Keratinocyte (primary cell): ENCODE results near the gene PRKCH. TPM values are rescaled to one million over a fixed set of nuclear protein-coding genes. Genes with fewer than 3 reads are reported as not detected.

Experiments
- DNase-seq: peaks from one replicate; pipeline ENCODE4 v3.0.0-alpha.2; 2011; ENCODE audit warnings: low read depth, missing footprints, low spot score
- FAIRE-seq: peaks from 2 replicates; lab custom pipeline; 2011; peaks lifted over from hg19 to GRCh38; lab: Jason Lieb, UNC
- H2AFZ ChIP-seq: 2 replicates; pipeline ENCODE4 v1.6.0; 2012; ENCODE audit warnings: low read length, control low read depth, inconsistent platforms; ENCODE audit not compliant: control insufficient read depth
- H3K27ac ChIP-seq: 2 replicates; pipeline ENCODE4 v1.5.1; 2011; ENCODE audit warnings: low read length; ENCODE audit not compliant: control insufficient read depth, insufficient read depth
- H3K27me3 ChIP-seq: 3 replicates; pipeline ENCODE4 v1.6.0; 2011; ENCODE audit warnings: low read length; ENCODE audit not compliant: control insufficient read depth, insufficient read depth; ENCODE audit errors: extremely low read depth
- H3K36me3 ChIP-seq, 2 experiments: 2 replicates in 1 of 2; 3 replicates in 1 of 2; pipeline ENCODE4 v1.5.1; 2011; ENCODE audit warnings: low read length in 2 of 2, mild to moderate bottlenecking in 1 of 2; ENCODE audit not compliant: control insufficient read depth in 2 of 2, insufficient read depth in 2 of 2; ENCODE audit errors: extremely low read depth in 1 of 2
- H3K4me1 ChIP-seq: 3 replicates; pipeline ENCODE4 v1.5.1; 2011; ENCODE audit warnings: low read length; ENCODE audit not compliant: control insufficient read depth, insufficient read depth; ENCODE audit errors: extremely low read depth
- H3K4me2 ChIP-seq: 3 replicates; pipeline ENCODE4 v1.6.0; 2011; ENCODE audit warnings: low read depth, low read length; ENCODE audit not compliant: control insufficient read depth, insufficient read depth; ENCODE audit errors: extremely low read depth
- H3K4me3 ChIP-seq, 3 experiments: fragments of 200-600 bp in 1 of 3; sonication (generic) in 1 of 3; 2 replicates in 2 of 3; 3 replicates in 1 of 3; pipeline ENCODE4 v1.5.1; 2011 to 2016; ENCODE audit warnings: low read length in 3 of 3, mild to moderate bottlenecking in 3 of 3, control low read depth in 2 of 3, inconsistent platforms in 1 of 3, low read depth in 1 of 3, mixed read lengths in 1 of 3, mixed run types in 1 of 3, moderate library complexity in 1 of 3; ENCODE audit not compliant: control insufficient read depth in 2 of 3, insufficient read depth in 2 of 3; ENCODE audit errors: extremely low read depth in 1 of 3
- H3K79me2 ChIP-seq: 2 replicates; pipeline ENCODE4 v1.6.0; 2012; ENCODE audit warnings: low read length; ENCODE audit not compliant: control insufficient read depth, insufficient read depth
- H3K9ac ChIP-seq: 3 replicates; pipeline ENCODE4 v1.6.0; 2011; ENCODE audit warnings: low read length; ENCODE audit not compliant: control insufficient read depth, insufficient read depth; ENCODE audit errors: extremely low read depth
- H3K9me1 ChIP-seq: 3 replicates; pipeline ENCODE4 v1.6.0; 2011; ENCODE audit warnings: low read length; ENCODE audit not compliant: control insufficient read depth, insufficient read depth; ENCODE audit errors: extremely low read depth
- H3K9me3 ChIP-seq: 2 replicates; pipeline ENCODE4 v1.5.1; 2012; ENCODE audit warnings: low read depth, low read length; ENCODE audit not compliant: control insufficient read depth
- H4K20me1 ChIP-seq: 3 replicates; pipeline ENCODE4 v1.6.0; 2011; ENCODE audit warnings: low read length; ENCODE audit not compliant: control insufficient read depth, insufficient read depth; ENCODE audit errors: extremely low read depth
- CTCF ChIP-seq, 3 experiments: IDR thresholded peaks in 1 of 3; conservative IDR thresholded peaks in 1 of 3; optimal IDR thresholded peaks in 1 of 3; 2 replicates in 2 of 3; 3 replicates in 1 of 3; pipeline versions ENCODE3 to v1.5.1; 2011; ENCODE audit warnings: low read length in 3 of 3, mild to moderate bottlenecking in 3 of 3, moderate library complexity in 2 of 3, control low read depth in 1 of 3, inconsistent platforms in 1 of 3; ENCODE audit not compliant: insufficient read depth in 2 of 3; ENCODE audit errors: extremely low read depth in 1 of 3
- EZH2 ChIP-seq: IDR thresholded peaks from one replicate; pipeline ENCODE4 v1.6.1; 2012; ENCODE audit warnings: inconsistent platforms, mild to moderate bottlenecking, low read length, moderate library complexity
- dilution Hi-C: fragments of 300-500 bp; cut with MboI; formaldehyde crosslinking; loops from one replicate; pipeline ENCODE4 v1.7.0; 2020; ENCODE audit warnings: low sequenced_read_pairs; ENCODE audit not compliant: extremely low pct_ligation_motif_present
- polyA plus RNA-seq, 5 experiments: library from polyadenylated mRNA; depleted of rRNA in 3 of 5; stranded (reverse) in 3 of 5; stranded (forward) in 1 of 5; unstranded in 1 of 5; fragments of >200 nt; gene quantifications; 1 replicate in 1 of 5; 2 replicates in 3 of 5; 3 replicates in 1 of 5; pipeline versions ENCODE4 v1.2.1 to v1.2.3, GENCODE V29; 2011 to 2012; ENCODE audit warnings: missing spikeins in 2 of 5, low read depth in 1 of 5, low replicate concordance in 1 of 5

PRKCH gene
- polyA plus RNA-seq, 1 donor (not counting 4 experiments of a cell fraction or from before 2014, with no cell fraction given): 13.7 TPM

GRCh38 chr14:61495809-61496208 is 174.4 kb downstream of the PRKCH start:
- dilution Hi-C loops: no loop called here

GRCh38 chr14:61498303-61498702 is 176.9 kb downstream of the PRKCH start:
- TF ChIP-seq CTCF (optimal IDR thresholded peaks at IDR 0.05 in 1 of 3, IDR thresholded peaks at IDR 0.05 in 1 of 3, conservative IDR thresholded peaks at IDR 0.05 in 1 of 3; ENCODE audit: extremely low read depth in 1 of 3, insufficient read depth in 2 of 3, low read length in 3 of 3) (no peak), EZH2 (no peak)
- Histone ChIP-seq H3K27ac (no peak overlapping the region), H4K20me1 (no peaks in the 10 kb centered on the region), H3K9me1 (no peaks in the 10 kb centered on the region), H3K79me2 (no peaks in the 10 kb centered on the region), H3K9me3 (no peaks in the 10 kb centered on the region), H3K4me3 (no peak overlapping the region), H2AFZ (no peak overlapping the region), H3K4me1 (peaks cover 26% of the 10 kb centered on the region), H3K4me2 (no peak overlapping the region), H3K36me3 (no peaks in the 10 kb centered on the region), H3K27me3 (no peaks in the 10 kb centered on the region), H3K9ac (no peak overlapping the region)
- DNase-seq (no peak), FAIRE-seq (no peak)
- dilution Hi-C loops: no loop called here

More at GRCh38 chr14:61495809-61496208, 174.4 kb downstream of the PRKCH start:
- H3K27me3 ChIP-seq: no peaks in the 10 kb centered on the region
- H3K36me3 ChIP-seq: no peaks in the 10 kb centered on the region
- FAIRE-seq (no peak), DNase-seq (no peak)
- H3K79me2 ChIP-seq: no peaks in the 10 kb centered on the region
- no peak overlapping the region for H2AFZ ChIP-seq
- no peaks in the 10 kb centered on the region for H4K20me1 ChIP-seq
- H3K4me2 ChIP-seq: no peak overlapping the region
- TF ChIP-seq CTCF (optimal IDR thresholded peaks at IDR 0.05 in 1 of 3, IDR thresholded peaks at IDR 0.05 in 1 of 3, conservative IDR thresholded peaks at IDR 0.05 in 1 of 3; ENCODE audit: extremely low read depth in 1 of 3, insufficient read depth in 2 of 3, low read length in 3 of 3): no peak
- TF ChIP-seq EZH2: no peak
- no peak overlapping the region for H3K9ac ChIP-seq
- H3K9me1 ChIP-seq: no peaks in the 10 kb centered on the region
- H3K4me1 ChIP-seq: peaks cover 21% of the 10 kb centered on the region
- H3K27ac ChIP-seq: no peak overlapping the region
- no peaks in the 10 kb centered on the region for H3K9me3 ChIP-seq
- H3K4me3 ChIP-seq: no peak overlapping the region
